SU-DHL-6 (cell line): ENCODE measurements around the gene C1orf146.
"Not testable (repeated sequence)": the region's sequence is repeated elsewhere in the genome, so short reads cannot be mapped to it uniquely, and the experiment has no call there.

Source experiments
- H2AFZ ChIP-seq: fragments of 200-600 bp; sonication (generic); 2 replicates; pipeline ENCODE4 v1.6.1; 2014; ENCODE audit warnings: low read depth, mild to moderate bottlenecking, moderate library complexity, mixed read lengths, antibody characterized with exemption, low read length; ENCODE audit not compliant: severe bottlenecking
- H3F3A ChIP-seq: fragments of 200-600 bp; shearing (Covaris generic); 2 replicates; pipeline ENCODE4 v1.6.0; 2016; ENCODE audit warnings: antibody characterized with exemption, mild to moderate bottlenecking; ENCODE audit not compliant: insufficient read depth
- H3K27ac ChIP-seq: fragments of 200-600 bp; sonication (generic); 2 replicates; pipeline ENCODE4 v1.5.1; 2016; ENCODE audit warnings: low read depth, mild to moderate bottlenecking, low read length, moderate library complexity, mixed read lengths
- H3K27me3 ChIP-seq: fragments of 200-600 bp; sonication (generic), shearing (Covaris generic); 2 replicates; pipeline ENCODE4 v1.6.0; 2014; ENCODE audit warnings: mild to moderate bottlenecking, low read length
- H3K36me3 ChIP-seq: fragments of 200-600 bp; sonication (generic); 2 replicates; pipeline ENCODE4 v1.6.1; 2014; ENCODE audit warnings: mild to moderate bottlenecking, low read length, mixed read lengths
- H3K4me2 ChIP-seq: fragments of 300-600, 200-600 bp; shearing (Covaris generic), sonication (generic); 2 replicates; pipeline ENCODE4 v1.6.0; 2014; ENCODE audit warnings: low read length, low read depth, mild to moderate bottlenecking; ENCODE audit not compliant: poor library complexity, severe bottlenecking
- H3K4me3 ChIP-seq: fragments of 200-600 bp; sonication (generic); 2 replicates; pipeline ENCODE4 v1.5.1; 2014; ENCODE audit warnings: antibody characterized with exemption, low read length, mild to moderate bottlenecking, mixed read lengths; ENCODE audit not compliant: insufficient read depth, poor library complexity, severe bottlenecking
- H3K79me2 ChIP-seq: fragments of 200-600 bp; sonication (generic); 2 replicates; pipeline ENCODE4 v1.6.1; 2014; ENCODE audit warnings: mild to moderate bottlenecking, low read length, moderate library complexity; ENCODE audit not compliant: insufficient read depth
- H3K9ac ChIP-seq: fragments of 200-600 bp; sonication (generic); 2 replicates; pipeline ENCODE4 v1.7.0; 2014; ENCODE audit warnings: mild to moderate bottlenecking, low read length
- H3K9me2 ChIP-seq: fragments of 200-600 bp; sonication (generic); replicated peaks from 2 replicates; pipeline ENCODE4 v1.6.1; 2014; ENCODE audit warnings: low read length; ENCODE audit not compliant: insufficient read depth
- H3K9me3 ChIP-seq: fragments of 200-600 bp; sonication (generic); 2 replicates; pipeline ENCODE4 v1.6.1; 2014; ENCODE audit warnings: low read length, mixed read lengths; ENCODE audit not compliant: insufficient read depth
- H4K20me1 ChIP-seq: fragments of 200-600 bp; sonication (generic); 2 replicates; pipeline ENCODE4 v1.6.1; 2014; ENCODE audit warnings: low read depth, mild to moderate bottlenecking, antibody characterized with exemption, low read length, moderate library complexity, mixed read lengths
- EZH2phosphoT487 ChIP-seq: fragments of 200-600 bp; sonication (generic), shearing (Covaris generic); conservative IDR thresholded peaks from 2 replicates; pipeline ENCODE4 v1.6.1; 2018; ENCODE audit warnings: mild to moderate bottlenecking, antibody characterized with exemption, low read length, moderate library complexity, mixed read lengths
- TF ChIP-seq, protein P1 (sequence below): fragments of 200-600 bp; sonication (generic); IDR thresholded peaks from one replicate; pipeline ENCODE4 v1.5.1; 2017; ENCODE audit warnings: antibody characterized with exemption, mild to moderate bottlenecking, low read length, moderate library complexity; ENCODE audit not compliant: insufficient read depth, poor library complexity, severe bottlenecking

The C1orf146 gene

DNA sequence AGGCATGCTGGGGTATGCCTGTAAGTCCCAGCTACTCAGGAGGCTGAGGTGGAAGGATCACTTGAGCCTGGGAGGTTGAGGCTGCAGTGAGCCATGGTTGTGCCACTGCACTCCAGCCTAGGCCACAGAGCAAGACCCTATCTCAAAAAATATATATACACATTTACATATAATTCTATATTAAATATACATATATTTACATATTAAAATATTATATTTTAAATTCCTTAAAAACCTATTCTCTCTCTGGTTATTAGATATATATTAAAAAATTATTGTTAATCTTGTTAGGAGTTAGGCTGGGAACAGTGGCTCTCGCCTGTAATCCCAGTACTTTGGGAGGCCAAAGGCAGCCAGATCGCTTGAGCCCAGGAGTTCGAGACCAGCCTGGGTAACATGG is 58.4 kb downstream of the C1orf146 start:
- no peak overlapping the region for H3K4me2 ChIP-seq
- no peaks in the 10 kb centered on the region for H3F3A ChIP-seq
- no peaks in the 10 kb centered on the region for H3K9me2 ChIP-seq
- H3K79me2 ChIP-seq: no peaks in the 10 kb centered on the region
- H3K27me3 ChIP-seq: no peaks in the 10 kb centered on the region
- H3K9me3 ChIP-seq: no peaks in the 10 kb centered on the region
- TF ChIP-seq EZH2phosphoT487: no peak
- TF ChIP-seq, protein P1, sequence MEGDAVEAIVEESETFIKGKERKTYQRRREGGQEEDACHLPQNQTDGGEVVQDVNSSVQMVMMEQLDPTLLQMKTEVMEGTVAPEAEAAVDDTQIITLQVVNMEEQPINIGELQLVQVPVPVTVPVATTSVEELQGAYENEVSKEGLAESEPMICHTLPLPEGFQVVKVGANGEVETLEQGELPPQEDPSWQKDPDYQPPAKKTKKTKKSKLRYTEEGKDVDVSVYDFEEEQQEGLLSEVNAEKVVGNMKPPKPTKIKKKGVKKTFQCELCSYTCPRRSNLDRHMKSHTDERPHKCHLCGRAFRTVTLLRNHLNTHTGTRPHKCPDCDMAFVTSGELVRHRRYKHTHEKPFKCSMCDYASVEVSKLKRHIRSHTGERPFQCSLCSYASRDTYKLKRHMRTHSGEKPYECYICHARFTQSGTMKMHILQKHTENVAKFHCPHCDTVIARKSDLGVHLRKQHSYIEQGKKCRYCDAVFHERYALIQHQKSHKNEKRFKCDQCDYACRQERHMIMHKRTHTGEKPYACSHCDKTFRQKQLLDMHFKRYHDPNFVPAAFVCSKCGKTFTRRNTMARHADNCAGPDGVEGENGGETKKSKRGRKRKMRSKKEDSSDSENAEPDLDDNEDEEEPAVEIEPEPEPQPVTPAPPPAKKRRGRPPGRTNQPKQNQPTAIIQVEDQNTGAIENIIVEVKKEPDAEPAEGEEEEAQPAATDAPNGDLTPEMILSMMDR: no peak
- H2AFZ ChIP-seq: no peak overlapping the region
- H4K20me1 ChIP-seq: no peaks in the 10 kb centered on the region
- H3K4me3 ChIP-seq: no peak overlapping the region
- no peaks in the 10 kb centered on the region; the same call in 1 of the 2 replicates for H3K36me3 ChIP-seq
- no peak overlapping the region for H3K9ac ChIP-seq
- no peak overlapping the region for H3K27ac ChIP-seq

DNA sequence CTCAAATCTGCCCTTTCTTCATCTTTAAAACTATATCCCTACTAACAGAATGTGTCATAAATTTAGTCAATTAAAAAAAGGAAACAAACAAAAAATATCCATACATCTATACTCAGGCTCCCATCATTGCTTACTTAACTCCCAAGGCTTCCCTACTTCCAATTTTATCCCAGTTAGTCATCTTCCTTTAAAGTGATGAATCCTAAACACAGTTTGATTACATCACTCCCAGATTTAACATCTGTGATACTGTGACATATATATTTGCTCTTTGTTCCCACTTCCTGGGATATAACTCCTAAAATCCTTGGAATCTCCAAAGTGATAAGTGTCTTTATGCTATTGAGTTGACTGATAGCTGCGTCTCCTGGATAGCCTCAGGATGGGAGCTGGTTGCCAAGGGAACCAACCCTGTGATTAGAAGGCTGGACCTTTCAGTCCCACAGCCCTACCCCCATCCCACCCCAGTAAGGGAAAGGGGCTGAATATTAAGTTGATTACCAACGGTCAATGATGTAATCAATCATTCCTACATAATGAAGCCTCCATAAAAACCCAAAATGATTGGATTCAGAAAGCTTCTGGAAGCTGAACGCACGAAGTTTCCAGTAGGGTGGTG is 59.5 kb downstream of the C1orf146 start:
- Histone ChIP-seq H2AFZ (no peak overlapping the region), H3K79me2 (no peaks in the 10 kb centered on the region), H3K27ac (no peak overlapping the region), H3K9me2 (no peaks in the 10 kb centered on the region), H3F3A (no peaks in the 10 kb centered on the region), H3K9ac (no peak overlapping the region), H3K4me3 (no peak overlapping the region), H3K36me3 (no peaks in the 10 kb centered on the region; the same call in 1 of the 2 replicates), H3K4me2 (no peak overlapping the region), H3K9me3 (no peaks in the 10 kb centered on the region), H4K20me1 (no peaks in the 10 kb centered on the region), H3K27me3 (no peaks in the 10 kb centered on the region)
- TF ChIP-seq EZH2phosphoT487: no peak
- TF ChIP-seq, protein P1: no peak

DNA sequence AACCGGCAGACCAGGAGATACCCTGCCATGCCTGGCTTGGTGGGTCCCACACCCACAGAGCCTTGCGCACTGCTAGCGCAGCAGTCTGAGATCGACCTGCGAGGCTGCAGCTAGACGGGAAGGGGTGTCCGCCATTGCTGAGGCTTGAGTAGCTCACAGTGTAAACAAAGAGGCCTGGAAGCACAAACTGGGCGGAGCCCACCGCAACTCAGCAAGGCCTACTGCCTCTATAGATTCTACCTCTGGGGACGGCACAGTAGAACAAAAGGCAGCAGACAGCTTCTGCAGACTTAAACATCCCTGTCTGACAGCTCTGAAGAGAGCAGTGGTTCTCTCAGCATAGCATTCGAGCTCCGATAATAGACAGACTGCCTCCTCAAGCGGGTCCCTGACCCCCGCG is 62.1 kb downstream of the C1orf146 start:
- not testable (repeated sequence) for H3K27ac ChIP-seq, H3K27me3 ChIP-seq, H3K4me3 ChIP-seq, H4K20me1 ChIP-seq, H3K9me3 ChIP-seq, H2AFZ ChIP-seq, H3K9ac ChIP-seq, H3K4me2 ChIP-seq, H3K79me2 ChIP-seq, H3K36me3 ChIP-seq, H3F3A ChIP-seq, H3K9me2 ChIP-seq

GRCh38 chr1:92281411-92281810 is 63.7 kb downstream of the C1orf146 start:
- not testable (repeated sequence) for H3K36me3 ChIP-seq, H3F3A ChIP-seq, H3K9ac ChIP-seq, H3K27ac ChIP-seq, H3K4me2 ChIP-seq, H3K9me3 ChIP-seq, H2AFZ ChIP-seq, H4K20me1 ChIP-seq, H3K9me2 ChIP-seq, H3K4me3 ChIP-seq, H3K27me3 ChIP-seq, H3K79me2 ChIP-seq
